Activated CD4-positive, alpha-beta T cell treated with anti-CD3 and anti-CD28 coated beads, Interleukin-2, amount 50 U/mL, for 1 hour (primary cell): ENCODE measurements around the gene NME7.
"Not testable (repeated sequence)": the region's sequence is repeated elsewhere in the genome, so short reads cannot be mapped to it uniquely, and the experiment has no call there.

Source experiments
- DNase-seq: peaks from one replicate; pipeline ENCODE4 v3.0.0-alpha.2; 2020

NME7 gene

DNA sequence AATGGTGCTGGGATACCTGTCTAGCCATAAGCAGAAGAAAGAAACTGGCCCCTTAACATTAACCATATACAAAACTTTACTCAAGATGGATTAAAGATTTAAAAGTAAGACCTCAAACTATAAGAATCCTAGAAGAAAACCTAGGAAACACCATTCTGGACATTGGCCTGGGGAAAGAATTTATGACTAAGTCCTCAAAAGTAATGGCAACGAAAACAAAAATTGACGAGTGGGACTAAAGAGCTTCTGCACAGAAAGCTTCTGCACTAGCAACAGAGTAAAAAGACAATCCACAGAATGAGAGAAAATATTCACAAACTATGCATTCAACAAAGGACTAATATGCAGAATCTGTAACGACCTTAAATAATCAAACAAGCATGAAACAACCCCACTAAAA, 66.7 kb downstream of the NME7 start:
- DNase-seq = no peak

DNA sequence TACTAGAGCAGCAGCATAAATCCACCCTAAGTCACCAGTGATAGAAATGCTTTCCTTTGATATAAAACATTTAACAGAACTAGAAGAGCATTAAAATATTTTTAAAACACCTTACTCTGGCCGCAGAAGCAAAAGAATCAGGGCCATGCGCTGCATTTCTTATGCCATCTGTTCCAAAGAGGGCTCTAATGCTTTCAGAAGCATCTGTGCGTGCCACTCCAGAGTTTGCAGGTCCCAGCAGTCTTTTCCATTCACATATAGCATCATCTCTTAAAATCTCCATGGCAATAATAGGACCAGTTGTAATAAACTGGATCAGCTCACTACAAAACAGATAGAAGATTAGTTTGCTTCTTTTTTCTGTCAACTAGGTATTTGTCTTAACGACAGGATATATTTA, 69.2 kb downstream of the NME7 start:
- no peak for DNase-seq

DNA sequence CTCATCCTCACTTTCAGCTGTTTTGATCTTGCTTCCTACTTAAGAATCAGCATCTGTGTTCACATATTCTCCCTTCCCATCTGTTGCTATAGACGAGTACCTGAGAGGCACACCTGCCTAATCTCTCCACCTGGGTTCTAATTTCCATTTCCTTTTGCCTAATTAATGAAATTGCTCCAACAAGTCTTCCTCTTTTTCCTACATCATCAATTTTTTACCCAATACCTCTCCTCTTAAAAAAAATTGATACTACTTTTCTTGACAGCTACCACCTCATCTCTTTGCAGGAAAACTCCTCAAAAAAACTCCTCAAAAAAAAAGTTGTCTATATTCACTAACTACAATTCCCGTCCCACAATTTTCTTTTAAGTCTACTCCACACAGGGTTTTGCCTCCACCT, 71.8 kb downstream of the NME7 start:
- no peak for DNase-seq

DNA sequence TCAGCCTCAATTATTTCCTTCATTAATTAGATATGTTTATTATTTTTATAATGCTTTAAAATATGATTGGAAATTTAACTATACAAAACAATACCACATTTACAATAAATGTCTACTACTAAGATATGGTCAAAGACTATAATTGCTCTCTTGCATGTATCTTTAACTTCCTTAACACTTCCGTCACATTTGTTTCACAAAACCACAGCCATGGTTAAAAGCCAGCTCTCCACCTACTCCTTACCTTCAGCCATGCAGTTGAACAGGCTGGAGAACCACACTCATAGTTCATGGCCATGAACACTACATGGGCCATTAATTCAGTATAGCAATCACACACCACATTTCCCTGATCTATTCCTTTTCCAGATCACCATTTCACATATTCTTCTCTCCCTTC, 72.2 kb downstream of the NME7 start:
- DNase-seq = no peak

DNA sequence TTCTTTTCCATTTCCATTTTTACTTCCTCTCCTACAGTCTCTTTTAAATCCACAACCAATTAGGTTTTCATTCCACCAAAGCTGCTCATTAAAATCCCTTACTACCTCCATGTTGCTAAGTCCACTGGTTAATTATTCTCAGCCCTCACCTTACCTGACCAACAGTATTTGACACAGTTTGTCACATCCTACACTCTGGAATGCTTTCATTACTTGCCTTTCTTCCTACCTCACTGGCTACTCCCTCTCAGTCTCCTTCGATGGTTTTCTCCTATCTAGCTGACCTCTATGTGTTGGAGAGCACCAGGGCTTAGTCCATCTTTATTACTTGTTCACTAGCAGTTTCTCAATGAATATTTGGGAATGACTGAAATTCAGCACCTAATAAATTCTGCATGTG, 78.6 kb downstream of the NME7 start:
- no peak for DNase-seq

DNA sequence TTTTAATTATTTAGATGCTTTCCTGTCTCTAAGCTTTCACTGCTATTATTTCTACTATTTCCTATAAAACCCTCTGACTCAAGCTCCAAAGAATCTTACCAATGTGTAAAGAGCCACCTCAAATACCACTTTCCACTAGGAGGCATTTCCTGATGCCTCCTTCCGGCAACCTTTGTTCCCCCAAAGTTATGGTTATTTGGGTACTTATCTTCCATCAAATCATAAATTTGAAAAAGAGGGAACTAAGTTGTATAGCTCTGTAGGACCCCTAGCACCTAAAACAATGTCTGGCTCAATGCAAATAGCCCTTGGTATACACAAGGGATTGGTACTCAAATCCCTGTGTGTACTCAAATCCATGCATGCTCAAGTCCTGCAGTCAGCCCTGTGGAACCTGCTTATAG, 79.6 kb downstream of the NME7 start:
- no peak for DNase-seq

DNA sequence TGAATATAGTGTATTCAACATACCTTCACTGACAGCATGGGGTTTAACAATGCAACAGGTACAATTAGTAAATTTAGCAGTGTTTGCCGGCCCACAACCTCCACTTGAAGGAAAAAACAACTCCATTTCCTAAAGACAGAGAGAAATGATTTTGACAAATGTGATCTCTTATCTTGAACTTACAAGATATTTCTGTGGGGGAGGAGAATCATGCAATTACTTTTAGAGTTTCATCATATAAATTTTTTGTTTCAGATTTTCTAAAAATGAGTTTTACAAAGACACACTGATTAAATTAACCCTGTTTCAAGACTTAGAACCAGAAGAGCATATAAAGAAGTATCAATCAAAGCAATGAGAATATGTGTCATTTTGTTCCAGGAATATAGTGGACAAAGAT, 80.3 kb downstream of the NME7 start:
- DNase-seq = no peak

DNA sequence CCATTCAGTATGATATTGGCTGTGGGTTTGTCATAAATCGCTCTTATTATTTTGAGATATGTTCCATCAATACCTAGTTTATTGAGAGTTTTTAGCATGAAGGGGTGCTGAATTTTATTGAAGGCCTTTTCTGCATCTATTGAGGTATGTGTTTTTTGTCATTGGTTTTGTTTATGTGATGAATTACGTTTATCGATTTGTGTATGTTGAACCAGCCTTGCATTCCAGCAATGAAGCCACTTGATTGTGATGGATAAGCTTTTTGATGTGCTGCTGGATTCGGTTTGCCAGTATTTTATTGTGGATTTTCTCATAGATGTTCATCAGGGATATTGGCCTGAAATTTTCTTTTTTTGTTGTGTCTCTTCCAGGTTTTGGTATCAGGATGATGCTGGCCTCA, 86.0 kb downstream of the NME7 start:
- not testable (repeated sequence) for DNase-seq

DNA sequence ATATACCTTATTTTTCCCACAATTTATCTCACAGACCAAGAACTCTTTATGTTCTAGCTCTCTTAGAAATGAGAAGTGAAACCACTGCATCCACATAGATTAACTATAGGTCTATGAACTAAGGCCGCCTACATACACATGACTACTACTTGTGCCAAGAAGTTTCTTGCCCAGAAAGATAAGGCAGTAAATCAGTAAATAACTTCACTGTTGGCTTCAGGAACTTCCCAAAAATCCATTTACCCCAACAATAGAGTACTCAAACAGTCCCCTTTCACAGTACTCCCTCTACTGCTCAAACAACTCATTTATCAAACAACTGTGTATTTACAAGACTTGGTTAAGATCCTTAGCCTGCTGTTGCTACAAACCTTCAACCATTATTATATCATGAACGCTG, 96.5 kb downstream of the NME7 start:
- no peak for DNase-seq

DNA sequence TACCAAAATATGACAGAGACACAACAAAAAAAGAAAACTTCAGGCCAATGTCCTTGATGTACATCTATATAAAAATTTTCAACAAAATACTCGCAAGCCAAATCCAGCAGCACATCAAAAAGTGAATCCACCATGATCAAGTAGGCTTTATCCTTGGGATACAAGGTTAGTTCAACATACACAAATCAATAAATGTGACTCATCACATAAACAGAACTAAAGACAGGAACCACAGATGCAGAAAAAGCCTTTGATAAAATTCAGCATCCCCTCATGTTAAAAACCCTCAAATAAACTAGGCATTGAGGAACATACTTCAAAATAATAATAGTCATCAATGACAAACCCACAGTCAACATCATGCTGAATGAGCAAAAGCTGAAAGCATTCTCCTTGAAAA, 101.5 kb downstream of the NME7 start:
- DNase-seq = no peak

DNA sequence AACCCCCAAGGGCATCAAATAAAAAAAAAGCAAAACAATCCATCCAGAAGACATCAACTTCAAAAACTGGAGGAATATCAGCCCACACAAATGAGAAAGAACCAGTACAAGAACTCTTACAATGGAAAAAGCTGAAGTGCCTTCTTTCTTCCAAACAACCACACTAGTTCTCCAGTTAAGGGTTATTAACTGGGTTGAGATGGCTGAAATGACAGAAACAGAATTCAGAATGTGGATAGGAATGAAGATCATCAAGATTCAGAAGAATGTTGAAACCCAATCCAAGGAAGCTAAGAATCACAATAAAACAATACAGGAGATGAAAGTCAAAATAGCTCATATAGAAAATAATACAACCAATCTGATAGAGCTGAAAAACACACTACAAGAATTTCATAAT, 104.5 kb downstream of the NME7 start:
- no peak for DNase-seq

DNA sequence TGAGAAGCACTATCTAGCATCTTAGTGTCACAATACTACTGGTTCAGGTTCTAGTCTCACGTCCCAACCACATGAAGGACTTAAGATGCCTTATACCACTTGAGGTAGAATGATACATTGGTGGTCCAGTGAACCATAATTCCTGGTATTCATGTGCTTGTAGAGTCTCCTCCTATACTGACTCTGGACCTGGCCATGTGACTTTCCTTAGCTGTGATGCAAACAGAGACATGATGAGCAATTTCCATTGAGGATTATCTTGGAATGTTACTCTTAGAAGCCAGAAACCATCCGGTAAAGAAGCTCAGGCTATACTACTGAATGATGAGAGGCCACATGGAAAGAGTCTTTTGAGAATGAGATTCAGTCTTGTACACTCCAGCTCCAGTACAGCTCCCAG, 105.7 kb downstream of the NME7 start:
- no peak for DNase-seq

DNA sequence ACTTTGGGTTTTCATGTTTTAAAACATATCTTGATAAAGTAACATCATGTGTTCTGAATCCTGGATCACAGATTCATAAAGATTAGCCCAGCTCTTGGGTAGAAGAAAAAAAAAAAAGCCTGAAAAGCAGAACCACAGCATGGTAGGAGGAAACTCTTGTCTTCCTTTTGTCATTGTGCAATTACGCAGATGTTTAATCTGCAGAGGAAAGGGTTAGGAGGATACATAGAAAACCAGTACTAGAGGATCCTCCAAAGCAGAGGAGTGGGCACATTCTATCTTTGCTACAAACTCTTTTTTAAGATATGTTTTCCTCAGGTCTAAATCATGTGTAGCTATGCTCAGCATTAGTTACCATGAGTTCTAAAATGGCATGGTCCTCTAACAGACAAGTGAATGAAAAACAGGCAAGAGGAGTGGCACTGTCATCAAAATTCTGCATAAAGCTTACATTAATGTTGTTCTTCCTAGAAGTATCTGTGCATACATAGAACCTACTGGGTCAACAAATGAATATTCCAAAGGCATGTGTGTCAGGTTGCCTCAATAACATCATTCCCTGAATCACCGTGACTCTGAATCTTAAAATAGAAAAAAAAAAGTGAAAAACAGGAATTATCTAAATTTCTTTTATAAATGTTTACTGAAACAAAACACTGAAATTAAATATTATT, 107.0 kb downstream of the NME7 start:
- no peak for DNase-seq

DNA sequence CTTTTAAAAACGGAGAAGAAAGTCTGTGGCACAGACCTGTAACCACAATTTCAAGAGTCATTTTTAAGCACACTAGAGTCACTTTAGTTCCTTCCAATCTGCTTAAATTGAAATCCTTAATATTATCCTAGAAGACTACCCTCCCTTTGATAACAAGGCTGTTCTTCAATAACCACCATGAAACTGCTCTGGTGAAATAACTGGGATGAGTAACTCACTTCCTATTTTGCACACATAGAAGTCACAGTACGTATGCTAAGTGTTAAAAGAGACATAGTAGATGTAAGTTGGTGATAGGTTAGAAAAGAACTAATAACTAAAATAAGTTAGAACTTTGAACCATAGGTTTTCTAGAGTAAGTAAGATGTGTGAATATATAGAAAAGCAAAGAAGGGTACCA, 107.8 kb downstream of the NME7 start:
- no peak for DNase-seq

DNA sequence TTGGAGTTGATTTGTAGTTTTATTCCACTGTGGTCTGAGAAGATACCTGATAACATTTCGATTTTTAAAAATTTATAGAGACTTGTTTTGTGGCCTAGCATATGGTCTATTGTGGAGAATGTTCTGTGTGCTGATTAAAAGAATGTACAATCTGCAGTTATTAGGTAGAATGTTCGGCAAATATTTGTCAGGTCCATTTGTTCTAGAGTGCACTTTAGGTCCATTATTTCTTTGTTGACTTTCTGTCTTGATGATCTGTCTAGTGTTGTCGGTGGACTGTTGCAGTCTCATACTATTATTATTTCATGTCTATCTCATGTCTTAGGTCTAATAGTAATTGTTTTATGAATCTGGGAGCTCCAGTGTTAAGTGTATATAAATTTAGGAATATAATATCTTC, 116.8 kb downstream of the NME7 start:
- DNase-seq = no peak

DNA sequence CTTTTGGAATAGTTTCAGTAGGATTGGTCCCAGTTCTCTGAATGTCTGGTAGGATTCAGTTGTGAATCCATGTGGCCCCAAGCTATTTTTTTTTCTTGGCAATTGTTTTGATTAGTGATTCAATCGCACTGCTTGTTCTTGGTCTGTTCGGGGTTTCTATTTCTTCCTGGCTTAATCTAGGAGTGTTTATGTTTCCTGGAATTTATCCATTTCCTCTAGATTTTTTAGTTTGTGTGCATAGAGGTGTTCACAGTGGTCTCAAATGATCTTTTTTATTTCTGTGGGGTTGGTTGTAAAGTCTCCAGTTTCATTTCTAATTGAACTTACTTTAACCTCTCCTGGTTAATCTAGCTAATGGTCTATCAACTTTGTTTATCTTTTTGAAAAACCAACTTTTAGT, 117.6 kb downstream of the NME7 start:
- DNase-seq = no peak

DNA sequence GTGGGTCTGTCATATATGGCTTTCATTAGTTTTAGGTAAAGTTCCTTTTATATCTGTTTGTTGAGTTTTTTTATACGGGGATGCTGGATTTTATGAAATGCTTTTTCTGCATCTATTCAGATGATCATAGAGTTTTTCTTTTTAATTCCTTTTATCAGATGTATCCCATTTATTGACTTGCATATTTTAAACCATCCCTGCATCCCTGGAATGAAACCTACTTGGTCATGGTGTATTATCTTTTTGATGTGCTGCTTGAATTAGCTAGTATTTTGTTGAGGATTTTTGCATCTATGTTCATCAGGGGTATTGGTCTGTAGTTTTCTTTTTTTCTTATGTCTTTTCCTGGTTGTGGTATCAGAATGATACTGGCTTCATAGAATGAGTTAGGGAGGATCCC, 118.0 kb downstream of the NME7 start:
- no peak for DNase-seq

DNA sequence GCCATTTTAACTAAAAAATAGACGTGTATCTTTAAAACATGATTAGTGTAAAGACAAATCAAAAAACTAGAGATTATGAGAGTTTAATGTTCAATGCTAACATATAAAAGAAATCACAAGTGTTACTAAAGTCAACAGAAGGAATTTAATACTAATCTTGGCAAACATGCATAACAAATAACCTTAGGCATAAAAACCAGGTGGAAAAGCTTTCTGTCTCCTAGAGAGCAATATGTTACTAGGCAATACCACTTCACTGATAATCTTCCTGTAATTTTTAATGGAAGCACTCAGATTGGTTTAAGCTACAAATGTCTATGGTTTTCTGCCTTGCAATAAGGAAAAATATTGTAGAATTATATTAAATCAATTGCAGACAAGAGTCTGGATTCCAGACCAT, 121.9 kb downstream of the NME7 start:
- no peak for DNase-seq

DNA sequence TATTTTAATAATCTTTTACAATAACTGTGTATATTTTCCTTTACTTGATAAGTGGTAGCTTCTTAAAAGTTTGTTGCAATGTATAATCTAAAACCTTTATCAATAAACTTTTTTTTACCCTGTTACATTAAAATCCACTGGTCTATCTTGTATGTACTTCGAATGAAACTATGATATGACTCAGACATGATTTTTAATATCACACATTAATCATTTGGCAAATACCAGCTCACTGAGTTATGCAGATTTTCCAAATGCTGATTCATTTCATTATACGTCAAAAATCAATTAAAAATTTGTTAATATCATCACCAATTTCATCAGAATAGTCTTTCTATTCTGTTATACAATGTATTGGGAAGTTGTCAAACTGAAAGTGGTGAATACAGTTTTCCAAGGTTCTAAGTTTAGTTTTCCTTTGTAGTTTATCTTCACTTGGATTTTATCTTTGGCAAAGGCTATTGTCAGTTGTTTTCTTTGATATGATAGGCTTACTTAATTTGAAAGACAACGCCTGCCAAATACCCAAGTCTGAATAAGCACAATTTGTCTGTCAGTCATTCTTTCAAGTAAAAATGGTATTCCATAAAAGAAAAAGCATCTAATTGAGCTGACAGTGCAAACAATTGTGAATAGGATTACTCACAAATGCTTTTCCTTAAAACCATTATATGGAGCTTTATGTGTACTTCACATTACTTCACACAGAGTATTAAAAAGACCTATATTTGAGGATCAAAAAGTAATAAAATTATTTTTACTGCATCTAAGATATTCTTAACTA, 127.0 kb downstream of the NME7 start:
- no peak for DNase-seq

DNA sequence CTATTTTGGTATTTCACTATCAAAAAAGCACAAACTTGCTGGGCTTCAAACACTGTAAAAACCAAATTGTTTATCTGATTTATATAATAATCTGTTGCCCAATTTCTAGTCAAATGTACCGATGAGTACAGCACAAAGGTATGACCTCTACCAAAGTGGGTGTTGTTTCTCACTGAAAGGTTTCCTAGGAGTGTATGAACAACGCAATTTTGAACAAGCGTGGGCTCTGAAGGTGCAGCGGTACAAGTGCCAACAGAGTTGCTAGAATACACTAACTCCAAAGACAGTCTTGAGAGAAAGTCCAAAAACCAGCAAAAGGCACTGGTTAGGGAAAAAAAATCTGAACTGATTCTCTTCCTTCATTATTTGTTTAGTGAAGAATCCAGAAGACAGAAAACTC, 130.7 kb downstream of the NME7 start:
- no peak for DNase-seq

DNA sequence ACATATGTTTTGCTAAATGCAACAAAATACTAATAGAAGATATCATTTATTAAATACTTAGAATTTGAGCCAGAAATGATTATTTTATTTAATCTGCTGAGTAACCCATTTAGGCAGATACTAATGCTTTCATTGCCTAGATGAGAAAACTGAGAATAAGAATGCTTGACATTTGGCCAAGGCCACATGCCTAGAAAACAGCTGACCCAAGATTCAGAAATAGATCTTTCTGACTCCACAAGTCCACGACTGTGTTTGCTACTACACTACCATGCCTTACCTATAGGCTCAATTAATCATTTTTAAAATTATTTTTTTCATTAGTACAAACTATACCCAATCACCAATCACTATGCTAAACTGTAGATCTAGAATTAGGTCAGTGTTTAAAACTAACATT, 131.5 kb downstream of the NME7 start:
- no peak for DNase-seq

DNA sequence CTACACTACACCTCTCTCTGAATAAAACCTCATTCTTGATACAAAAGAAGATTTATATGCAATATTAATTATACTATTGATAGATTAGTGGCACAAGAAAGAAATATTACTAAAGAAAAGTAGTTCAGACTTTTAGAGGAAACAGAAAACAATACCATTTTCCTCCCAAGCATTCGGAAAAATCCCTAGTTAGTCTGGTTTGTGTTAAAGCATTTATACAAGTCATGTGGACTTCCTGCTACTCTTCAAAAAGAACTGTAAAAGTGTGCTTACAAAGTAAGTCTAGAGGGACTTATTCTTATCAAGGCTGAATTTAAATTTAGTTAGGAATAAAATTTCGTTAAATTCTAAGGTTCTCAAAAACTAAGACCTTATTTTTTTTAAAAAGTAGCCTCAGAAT, 132.0 kb downstream of the NME7 start:
- DNase-seq = no peak

DNA sequence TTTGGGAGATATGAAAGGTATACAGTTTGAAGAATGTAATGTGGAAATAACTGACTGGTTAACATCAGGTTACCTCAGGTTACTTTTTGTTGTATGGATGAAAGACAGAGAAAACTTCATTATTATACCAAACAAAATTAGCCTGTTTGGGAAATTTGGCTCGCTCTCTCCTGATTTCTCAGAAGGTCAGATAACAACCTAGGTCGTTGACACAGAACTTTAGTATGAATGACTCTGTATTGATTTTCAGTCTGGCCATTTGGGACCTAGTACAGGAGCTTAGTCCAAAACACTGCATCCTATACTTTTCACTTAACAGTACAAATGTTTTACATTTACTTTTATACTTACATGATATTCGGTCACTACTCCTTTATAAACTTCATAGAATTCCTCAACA, 132.8 kb downstream of the NME7 start:
- no peak for DNase-seq

DNA sequence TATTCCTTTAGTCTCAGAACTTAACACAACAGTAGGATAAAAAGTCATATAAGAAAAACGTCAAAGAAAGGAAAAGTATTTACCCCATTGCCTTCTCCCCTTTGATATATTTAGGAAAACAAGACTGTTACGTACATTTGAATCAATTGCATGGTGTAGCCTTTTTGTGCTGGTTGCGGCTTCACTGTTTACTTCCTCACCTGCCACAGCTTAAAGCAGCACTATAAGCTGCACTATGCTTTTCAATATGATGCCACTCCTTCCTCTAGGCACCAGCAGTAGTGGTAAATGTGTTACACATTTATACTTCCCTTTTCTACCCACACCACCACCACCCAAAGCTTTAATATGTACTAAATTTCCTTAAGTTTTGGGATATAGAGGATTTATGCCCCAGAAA, 150.0 kb downstream of the NME7 start:
- DNase-seq = no peak

DNA sequence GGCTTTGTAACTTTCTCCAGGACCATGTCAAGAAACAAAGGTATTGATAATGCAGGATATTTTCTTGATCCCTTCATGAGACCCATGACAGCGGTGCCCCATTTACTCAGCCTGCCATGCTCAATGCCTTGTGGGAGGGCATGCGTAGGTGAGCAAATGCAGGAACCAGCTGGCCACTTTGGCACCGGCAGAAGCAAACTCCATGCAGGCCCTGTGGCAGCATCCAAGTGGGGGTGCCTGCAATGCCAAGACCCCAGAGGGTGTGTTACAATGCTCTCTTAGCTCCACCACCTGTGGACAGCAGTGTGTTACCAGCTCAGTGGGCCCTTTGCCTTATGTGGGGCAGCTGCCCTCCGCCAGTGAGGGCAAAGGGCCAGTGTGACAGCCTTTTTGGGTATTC, 153.0 kb downstream of the NME7 start:
- no peak for DNase-seq
